Activated CD8-positive, alpha-beta T cell treated with anti-CD3 and anti-CD28 coated beads, Interleukin-2, amount 10 ng/mL, durations not matched to agents 7 days and 5 days (primary cell): ENCODE results near the gene PMM2. TPM values are rescaled to one million over a fixed set of nuclear protein-coding genes. Genes with fewer than 3 reads are reported as not detected.

ENCODE experiments used
- ATAC-seq: fragments of 150-1000 bp; cut with Tn5 transposase; one replicate; pipeline ENCODE4 v1.10.0; 2021; ENCODE audit warnings: moderate library complexity
- CTCF ChIA-PET: fragments of 350-600 bp; sonication (Branson Sonifier 250); formaldehyde crosslinking; loops from one replicate; lab custom pipeline; 2021; ENCODE audit warnings: antibody characterized with exemption; lab: Charles Lee
- POLR2A ChIA-PET: fragments of 350-600 bp; sonication (Branson Sonifier 250); formaldehyde crosslinking; loops from one replicate; lab custom pipeline; 2021; ENCODE audit warnings: antibody characterized with exemption; lab: Charles Lee
- DNase-seq: peaks from one replicate; pipeline ENCODE4 v3.0.0-alpha.2; 2020
- H3K27ac Mint-ChIP-seq: one replicate; pipeline ENCODE4 v1.8.0; 2021; ENCODE audit warnings: mild to moderate bottlenecking, mixed read lengths
- H3K27me3 Mint-ChIP-seq: one replicate; pipeline ENCODE4 v1.8.0; 2021; ENCODE audit warnings: low read depth, mixed read lengths
- H3K36me3 Mint-ChIP-seq: one replicate; pipeline ENCODE4 v1.8.0; 2021; ENCODE audit warnings: low read depth, mixed read lengths
- H3K4me1 Mint-ChIP-seq: one replicate; pipeline ENCODE4 v1.8.0; 2021; ENCODE audit warnings: low read depth, mixed read lengths
- H3K4me3 Mint-ChIP-seq: one replicate; pipeline ENCODE4 v1.8.0; 2021; ENCODE audit warnings: mild to moderate bottlenecking, mixed read lengths
- H3K9me3 Mint-ChIP-seq: one replicate; pipeline ENCODE4 v1.8.0; 2022; ENCODE audit warnings: mixed read lengths; ENCODE audit not compliant: insufficient read depth
- total RNA-seq, 2 experiments: library from RNA; stranded (reverse); gene quantifications; one replicate each; pipeline ENCODE4 v1.2.3, GENCODE V29; 2021

PMM2 gene
- total RNA-seq, 2 experiments from 2014 or later, result 36.9 to 37.6 TPM

GRCh38 chr16:8893976-8894690, 96.5 kb downstream of the PMM2 start:
- Mint-ChIP-seq H3K36me3 (peaks cover 74% of the 10 kb centered on the region), H3K4me1 (no peaks in the 10 kb centered on the region), H3K27me3 (no peaks in the 10 kb centered on the region), H3K27ac (no peak overlapping the region), H3K4me3 (no peak overlapping the region), H3K9me3 (no peaks in the 10 kb centered on the region)
- DNase-seq (no peak), ATAC-seq (no peak)
- POLR2A ChIA-PET, result no interaction called here
- CTCF ChIA-PET, result no interaction called here

- Mint-ChIP-seq H3K36me3 (peaks cover 80% of the 10 kb centered on the region), H3K27ac (no peak overlapping the region), H3K27me3 (no peaks in the 10 kb centered on the region), H3K4me3 (no peak overlapping the region), H3K9me3 (no peaks in the 10 kb centered on the region), H3K4me1 (no peaks in the 10 kb centered on the region)
- CTCF ChIA-PET, result no interaction called here
- DNase-seq, result no peak
- POLR2A ChIA-PET, result interaction anchor here (1.1 kb wide), 1 partner anchor 9 kb away, joined by 3 read pairs; no protein-coding TSS in a partner anchor
- ATAC-seq, result no peak
Measured at GRCh38 chr16:8894736-8895334, 97.2 kb downstream of the PMM2 start.

GRCh38 chr16:8898660-8899318, 101.2 kb downstream of the PMM2 start:
- ATAC-seq (no peak), DNase-seq (no peak)
- Mint-ChIP-seq H3K27ac (no peak overlapping the region), H3K4me1 (no peaks in the 10 kb centered on the region), H3K9me3 (no peaks in the 10 kb centered on the region), H3K4me3 (no peak overlapping the region), H3K36me3 (peaks cover 81% of the 10 kb centered on the region), H3K27me3 (no peaks in the 10 kb centered on the region)
- CTCF ChIA-PET, result interaction anchor here (1.6 to 4.7 kb wide), 3 partner anchors 19 to 110 kb away, joined by 6 to 17 read pairs (median 11); no protein-coding TSS in a partner anchor
- POLR2A ChIA-PET, result no interaction called here

Other genes with a start within 250 kb of the PMM2 start
- gene TMEM114, start 207.3 kb upstream of the PMM2 start, total RNA-seq, result not detected
- gene METTL22, start 176.1 kb upstream of the PMM2 start, total RNA-seq, result 10 to 100 TPM; 26.7 to 27.4 TPM
- 1 to 10 TPM; 2.9 to 3.0 TPM for gene ABAT, start 123.2 kb upstream of the PMM2 start, total RNA-seq
- 10 to 100 TPM; 11.0 to 11.1 TPM for gene TMEM186, start 200 bp upstream of the PMM2 start, total RNA-seq
- 100 to 1,000 TPM; 209 to 217 TPM for gene CARHSP1, start 71.2 kb downstream of the PMM2 start, total RNA-seq
- not detected for gene LITAFD, start 84.5 kb downstream of the PMM2 start, total RNA-seq
- 100 to 1,000 TPM; 134 to 144 TPM for gene USP7, start 166.1 kb downstream of the PMM2 start, total RNA-seq